Measurements from ENCODE around the gene ZFPM1.

ZFPM1 gene

DNA sequence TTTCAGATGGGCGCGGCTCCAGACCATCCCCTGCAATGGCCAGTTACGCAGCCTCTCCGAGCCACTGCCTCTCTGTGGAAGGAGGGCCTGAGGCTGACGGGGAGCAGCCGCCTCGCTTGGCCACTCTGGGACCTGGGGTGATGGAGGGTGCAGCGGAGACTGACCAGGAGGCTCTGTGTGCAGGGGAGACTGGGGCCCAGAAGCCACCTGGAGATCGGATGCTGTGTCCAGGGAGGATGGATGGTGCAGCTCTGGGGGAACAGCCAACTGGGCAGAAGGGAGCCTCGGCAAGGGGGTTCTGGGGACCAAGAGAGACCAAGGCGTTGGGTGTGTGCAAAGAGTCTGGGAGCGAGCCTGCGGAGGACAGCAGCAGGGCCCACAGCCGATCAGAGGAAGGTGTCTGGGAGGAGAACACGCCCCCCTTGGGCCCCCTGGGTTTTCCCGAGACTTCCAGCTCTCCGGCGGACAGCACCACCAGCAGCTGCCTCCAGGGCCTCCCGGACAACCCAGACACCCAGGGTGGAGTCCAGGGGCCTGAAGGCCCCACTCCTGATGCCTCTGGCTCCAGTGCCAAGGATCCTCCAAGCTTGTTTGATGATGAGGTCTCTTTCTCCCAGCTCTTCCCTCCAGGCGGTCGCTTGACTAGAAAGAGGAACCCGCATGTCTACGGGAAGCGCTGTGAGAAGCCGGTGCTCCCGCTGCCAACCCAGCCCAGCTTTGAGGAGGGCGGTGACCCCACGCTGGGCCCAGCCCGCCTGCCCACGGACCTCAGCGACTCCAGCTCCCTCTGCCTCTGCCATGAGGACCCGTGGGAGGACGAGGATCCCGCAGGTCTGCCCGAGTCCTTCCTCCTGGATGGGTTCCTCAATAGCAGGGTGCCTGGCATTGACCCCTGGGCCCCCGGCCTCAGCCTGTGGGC lies 17.4 kb upstream of the ZFPM1 start:
- Histone ChIP-seq H3K79me2 (ENCODE audit: control insufficient read depth, insufficient read depth, low read length, unreplicated experiment) (no peaks in the 10 kb centered on the region), H3K4me1 (ENCODE audit: control insufficient read depth, insufficient read depth, low read length, unreplicated experiment) (no peaks in the 10 kb centered on the region), H3K27me3 (ENCODE audit: insufficient read depth, low read length) (no peaks in the 10 kb centered on the region), H3K4me3 (ENCODE audit: low read depth, low read length) (no peak overlapping the region), H3K27ac (ENCODE audit: low read depth, low read length) (no peak overlapping the region), H2AFZ (ENCODE audit: low read length, unreplicated experiment) (no peak overlapping the region), H3K36me3 (ENCODE audit: insufficient read depth, low read length) (no peaks in the 10 kb centered on the region)

DNA sequence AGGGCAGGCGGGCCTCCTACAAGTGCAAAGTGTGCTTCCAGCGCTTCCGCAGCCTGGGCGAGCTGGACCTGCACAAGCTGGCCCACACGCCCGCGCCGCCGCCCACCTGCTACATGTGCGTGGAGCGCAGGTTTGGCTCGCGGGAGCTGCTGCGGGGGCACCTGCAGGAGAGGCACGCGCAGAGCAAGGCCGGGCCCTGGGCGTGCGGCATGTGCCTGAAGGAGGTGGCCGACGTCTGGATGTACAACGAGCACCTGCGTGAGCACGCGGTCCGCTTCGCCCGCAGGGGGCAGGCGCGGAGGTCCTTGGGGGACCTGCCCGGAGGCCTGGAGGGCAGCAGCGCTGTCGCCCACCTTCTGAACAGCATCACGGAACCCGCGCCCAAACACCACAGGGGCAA lies 16.3 kb upstream of the ZFPM1 start:
- Histone ChIP-seq H3K4me3 (ENCODE audit: low read depth, low read length) (no peak overlapping the region), H3K27me3 (ENCODE audit: insufficient read depth, low read length) (no peaks in the 10 kb centered on the region), H3K36me3 (ENCODE audit: insufficient read depth, low read length) (no peaks in the 10 kb centered on the region), H2AFZ (ENCODE audit: low read length, unreplicated experiment) (no peak overlapping the region), H3K4me1 (ENCODE audit: control insufficient read depth, insufficient read depth, low read length, unreplicated experiment) (no peaks in the 10 kb centered on the region), H3K79me2 (ENCODE audit: control insufficient read depth, insufficient read depth, low read length, unreplicated experiment) (no peaks in the 10 kb centered on the region), H3K27ac (ENCODE audit: low read depth, low read length) (no peak overlapping the region)

DNA sequence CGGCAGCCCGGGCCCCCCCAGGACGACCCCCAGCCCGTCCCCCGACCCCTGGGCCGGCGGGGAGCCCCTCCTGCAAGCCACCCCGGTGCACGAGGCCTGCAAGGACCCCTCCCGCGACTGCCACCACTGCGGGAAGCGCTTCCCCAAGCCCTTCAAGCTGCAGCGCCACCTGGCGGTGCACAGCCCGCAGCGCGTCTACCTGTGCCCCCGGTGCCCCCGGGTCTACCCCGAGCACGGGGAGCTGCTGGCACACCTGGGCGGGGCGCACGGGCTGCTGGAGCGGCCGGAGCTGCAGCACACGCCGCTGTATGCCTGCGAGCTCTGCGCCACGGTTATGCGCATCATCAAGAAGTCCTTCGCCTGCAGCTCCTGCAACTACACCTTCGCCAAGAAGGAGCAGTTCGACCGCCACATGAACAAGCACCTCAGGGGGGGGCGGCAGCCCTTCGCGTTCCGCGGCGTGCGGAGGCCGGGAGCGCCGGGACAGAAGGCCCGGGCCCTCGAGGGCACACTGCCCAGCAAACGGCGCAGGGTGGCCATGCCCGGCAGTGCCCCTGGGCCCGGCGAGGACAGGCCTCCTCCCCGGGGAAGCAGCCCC lies 15.6 kb upstream of the ZFPM1 start:
- Histone ChIP-seq H3K79me2 (ENCODE audit: control insufficient read depth, insufficient read depth, low read length, unreplicated experiment) (no peaks in the 10 kb centered on the region), H3K27me3 (ENCODE audit: insufficient read depth, low read length) (no peaks in the 10 kb centered on the region), H3K36me3 (ENCODE audit: insufficient read depth, low read length) (no peaks in the 10 kb centered on the region), H3K4me3 (ENCODE audit: low read depth, low read length) (no peak overlapping the region), H3K4me1 (ENCODE audit: control insufficient read depth, insufficient read depth, low read length, unreplicated experiment) (no peaks in the 10 kb centered on the region), H2AFZ (ENCODE audit: low read length, unreplicated experiment) (no peak overlapping the region), H3K27ac (ENCODE audit: low read depth, low read length) (no peak overlapping the region)

DNA sequence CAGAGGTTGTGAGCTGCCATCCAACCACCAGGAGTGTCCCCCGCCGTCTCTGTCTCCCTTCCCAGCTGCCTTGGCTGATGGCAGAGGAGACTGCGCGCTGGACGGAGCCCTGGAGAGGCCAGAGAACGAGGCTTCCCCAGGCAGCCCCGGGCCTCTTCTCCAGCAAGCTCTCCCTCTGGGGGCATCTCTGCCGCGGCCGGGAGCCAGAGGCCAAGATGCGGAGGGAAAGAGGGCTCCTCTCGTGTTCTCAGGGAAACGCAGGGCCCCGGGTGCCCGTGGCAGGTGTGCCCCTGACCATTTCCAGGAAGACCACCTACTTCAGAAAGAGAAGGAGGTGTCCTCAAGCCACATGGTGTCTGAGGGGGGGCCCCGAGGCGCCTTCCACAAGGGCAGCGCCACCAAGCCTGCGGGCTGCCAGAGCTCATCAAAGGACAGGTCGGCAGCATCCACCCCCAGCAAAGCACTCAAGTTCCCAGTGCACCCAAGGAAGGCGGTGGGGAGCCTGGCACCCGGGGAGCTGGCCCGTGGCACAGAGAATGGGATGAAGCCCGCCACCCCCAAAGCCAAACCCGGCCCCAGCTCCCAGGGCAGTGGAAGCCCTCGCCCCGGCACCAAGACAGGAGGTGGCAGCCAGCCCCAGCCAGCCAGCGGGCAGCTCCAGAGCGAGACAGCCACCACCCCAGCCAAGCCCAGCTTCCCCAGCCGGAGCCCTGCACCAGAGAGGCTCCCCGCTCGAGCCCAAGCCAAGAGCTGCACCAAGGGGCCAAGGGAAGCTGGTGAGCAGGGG lies 14.8 kb upstream of the ZFPM1 start:
- no peak overlapping the region for H3K27ac ChIP-seq (ENCODE audit: low read depth, low read length)
- H3K4me3 ChIP-seq (ENCODE audit: low read depth, low read length) = no peak overlapping the region
- no peaks in the 10 kb centered on the region for H3K79me2 ChIP-seq (ENCODE audit: control insufficient read depth, insufficient read depth, low read length, unreplicated experiment)
- H3K27me3 ChIP-seq (ENCODE audit: insufficient read depth, low read length) = no peaks in the 10 kb centered on the region
- H2AFZ ChIP-seq (ENCODE audit: low read length, unreplicated experiment) = no peak overlapping the region
- H3K36me3 ChIP-seq (ENCODE audit: insufficient read depth, low read length) = no peaks in the 10 kb centered on the region
- H3K4me1 ChIP-seq (ENCODE audit: control insufficient read depth, insufficient read depth, low read length, unreplicated experiment) = no peaks in the 10 kb centered on the region

DNA sequence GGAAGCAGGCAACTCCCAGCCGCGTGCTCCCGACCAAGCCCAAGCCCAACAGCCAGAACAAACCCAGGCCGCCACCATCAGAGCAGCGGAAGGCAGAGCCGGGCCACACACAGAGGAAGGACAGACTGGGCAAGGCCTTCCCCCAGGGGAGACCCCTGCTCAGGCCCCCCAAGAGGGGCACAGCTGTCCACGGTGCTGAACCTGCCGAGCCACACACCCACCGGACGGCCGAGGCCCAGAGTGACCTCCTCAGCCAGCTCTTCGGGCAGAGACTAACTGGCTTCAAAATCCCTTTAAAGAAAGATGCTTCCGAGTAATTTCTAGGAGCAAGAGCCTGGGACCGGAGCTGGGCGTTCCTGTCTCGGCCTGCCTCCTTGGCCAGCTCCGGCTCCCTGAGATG lies 14.1 kb upstream of the ZFPM1 start:
- H3K79me2 ChIP-seq (ENCODE audit: control insufficient read depth, insufficient read depth, low read length, unreplicated experiment) = no peaks in the 10 kb centered on the region
- no peak overlapping the region for H3K4me3 ChIP-seq (ENCODE audit: low read depth, low read length)
- H2AFZ ChIP-seq (ENCODE audit: low read length, unreplicated experiment) = no peak overlapping the region
- H3K27ac ChIP-seq (ENCODE audit: low read depth, low read length) = no peak overlapping the region
- no peaks in the 10 kb centered on the region for H3K36me3 ChIP-seq (ENCODE audit: insufficient read depth, low read length)
- H3K4me1 ChIP-seq (ENCODE audit: control insufficient read depth, insufficient read depth, low read length, unreplicated experiment) = no peaks in the 10 kb centered on the region
- no peaks in the 10 kb centered on the region for H3K27me3 ChIP-seq (ENCODE audit: insufficient read depth, low read length)

DNA sequence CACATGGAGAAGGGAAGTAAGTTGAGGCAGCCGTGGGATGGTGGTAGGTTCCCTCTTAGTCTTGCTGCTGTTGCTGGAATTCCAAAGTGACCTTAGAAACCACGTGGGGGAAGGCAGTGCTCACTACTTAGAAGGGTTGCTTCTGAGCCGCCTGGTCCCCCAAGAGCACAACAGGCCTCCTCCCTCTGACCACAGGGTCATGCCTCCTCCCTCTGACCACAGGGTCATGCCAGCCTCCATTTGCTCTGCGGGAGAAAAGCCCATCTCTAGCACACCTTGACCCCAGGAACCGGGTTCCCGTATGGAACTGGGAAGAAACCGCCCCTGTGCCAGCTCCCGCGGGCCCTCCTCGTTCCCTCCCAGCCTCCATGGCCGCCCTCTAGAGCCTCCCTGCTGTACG lies 13.4 kb upstream of the ZFPM1 start:
- Histone ChIP-seq H3K4me3 (ENCODE audit: low read depth, low read length) (no peak overlapping the region), H3K79me2 (ENCODE audit: control insufficient read depth, insufficient read depth, low read length, unreplicated experiment) (no peaks in the 10 kb centered on the region), H3K36me3 (ENCODE audit: insufficient read depth, low read length) (no peaks in the 10 kb centered on the region), H3K27me3 (ENCODE audit: insufficient read depth, low read length) (no peaks in the 10 kb centered on the region), H2AFZ (ENCODE audit: low read length, unreplicated experiment) (no peak overlapping the region), H3K27ac (ENCODE audit: low read depth, low read length) (no peak overlapping the region), H3K4me1 (ENCODE audit: control insufficient read depth, insufficient read depth, low read length, unreplicated experiment) (no peaks in the 10 kb centered on the region)

DNA sequence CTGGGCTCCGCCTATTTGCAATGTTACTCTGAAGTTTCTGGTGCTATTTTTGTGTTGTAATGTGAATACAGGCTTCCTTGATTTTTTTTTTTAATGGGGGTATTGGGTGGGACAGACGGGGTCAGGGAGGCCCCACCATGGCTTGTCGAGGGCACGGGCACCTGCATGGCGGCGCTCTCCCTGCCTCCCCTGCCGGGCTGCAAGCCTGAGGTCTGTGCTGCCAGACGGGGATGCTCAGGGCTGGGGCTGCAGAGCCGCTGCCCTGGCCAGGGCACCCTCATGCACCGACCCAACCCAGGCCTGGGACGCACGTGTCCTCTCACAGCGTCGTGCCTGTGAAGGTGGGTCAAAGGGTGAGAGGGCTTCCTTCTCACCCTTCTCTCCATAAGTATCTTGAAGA lies 13.0 kb upstream of the ZFPM1 start:
- Histone ChIP-seq H3K4me1 (ENCODE audit: control insufficient read depth, insufficient read depth, low read length, unreplicated experiment) (no peaks in the 10 kb centered on the region), H3K79me2 (ENCODE audit: control insufficient read depth, insufficient read depth, low read length, unreplicated experiment) (no peaks in the 10 kb centered on the region), H3K27me3 (ENCODE audit: insufficient read depth, low read length) (no peaks in the 10 kb centered on the region), H3K27ac (ENCODE audit: low read depth, low read length) (no peak overlapping the region), H3K36me3 (ENCODE audit: insufficient read depth, low read length) (no peaks in the 10 kb centered on the region), H2AFZ (ENCODE audit: low read length, unreplicated experiment) (no peak overlapping the region), H3K4me3 (ENCODE audit: low read depth, low read length) (no peak overlapping the region)

DNA sequence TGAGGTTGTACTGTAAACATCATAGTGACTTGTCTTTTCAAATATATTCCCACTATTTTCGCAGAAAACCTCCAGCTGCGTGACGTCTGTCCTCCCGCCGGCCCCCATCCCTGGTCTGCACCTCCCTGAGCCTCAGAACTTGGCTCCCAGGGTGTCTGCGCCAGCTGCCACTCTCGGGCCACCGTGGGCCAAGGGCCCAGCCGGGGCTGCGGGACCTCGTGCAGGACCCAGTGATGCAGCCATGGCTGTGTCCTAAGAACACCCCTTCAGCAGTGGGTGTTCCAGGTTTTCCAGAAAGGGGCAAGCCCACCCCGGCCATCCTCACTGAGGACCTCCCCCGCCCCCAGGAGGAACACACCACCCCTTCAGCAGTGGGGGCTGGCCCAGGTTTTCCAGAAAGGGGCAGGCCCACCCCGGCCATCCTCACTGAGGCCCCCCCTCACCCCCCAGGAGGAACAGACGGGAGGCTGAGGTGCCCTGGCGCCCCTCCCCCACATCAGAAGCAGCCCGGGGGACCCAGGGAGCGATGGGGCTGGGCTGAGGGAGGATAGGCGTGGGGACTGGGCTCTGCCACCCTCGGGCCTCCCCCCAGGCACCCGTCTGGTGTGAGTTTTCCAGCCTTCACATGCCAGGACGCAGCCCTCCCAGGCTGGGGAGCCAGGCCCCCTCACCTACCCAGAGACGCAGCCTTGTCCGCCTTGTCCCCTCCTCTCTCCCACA lies 12.2 kb upstream of the ZFPM1 start:
- Histone ChIP-seq H2AFZ (ENCODE audit: low read length, unreplicated experiment) (no peak overlapping the region), H3K36me3 (ENCODE audit: insufficient read depth, low read length) (no peaks in the 10 kb centered on the region), H3K27ac (ENCODE audit: low read depth, low read length) (no peak overlapping the region), H3K4me1 (ENCODE audit: control insufficient read depth, insufficient read depth, low read length, unreplicated experiment) (no peaks in the 10 kb centered on the region), H3K4me3 (ENCODE audit: low read depth, low read length) (no peak overlapping the region), H3K79me2 (ENCODE audit: control insufficient read depth, insufficient read depth, low read length, unreplicated experiment) (no peaks in the 10 kb centered on the region), H3K27me3 (ENCODE audit: insufficient read depth, low read length) (no peaks in the 10 kb centered on the region)

DNA sequence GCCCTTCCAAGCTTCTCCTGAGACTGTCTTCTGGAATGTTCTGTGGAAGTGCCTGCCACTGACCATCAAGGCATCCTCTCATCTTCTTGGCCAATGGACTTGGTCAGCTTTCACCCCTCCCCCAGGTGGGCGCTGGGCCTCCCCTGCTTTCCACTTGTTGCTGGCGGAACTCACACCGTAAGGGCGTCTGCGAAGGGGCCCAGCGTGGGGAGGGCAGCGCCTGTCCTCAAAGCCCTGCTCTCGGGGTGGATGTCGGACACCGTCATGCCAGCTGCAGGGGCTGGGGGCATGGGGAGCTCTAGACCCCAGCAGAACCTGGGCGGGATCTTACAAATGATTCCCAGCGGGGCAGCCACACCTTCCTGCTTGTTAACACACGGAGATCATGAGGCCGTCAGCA lies 11.6 kb upstream of the ZFPM1 start:
- no peak overlapping the region for H3K4me3 ChIP-seq (ENCODE audit: low read depth, low read length)
- H3K27ac ChIP-seq (ENCODE audit: low read depth, low read length) = no peak overlapping the region
- no peak overlapping the region for H2AFZ ChIP-seq (ENCODE audit: low read length, unreplicated experiment)
- no peaks in the 10 kb centered on the region for H3K27me3 ChIP-seq (ENCODE audit: insufficient read depth, low read length)
- H3K4me1 ChIP-seq (ENCODE audit: control insufficient read depth, insufficient read depth, low read length, unreplicated experiment) = no peaks in the 10 kb centered on the region
- no peaks in the 10 kb centered on the region for H3K79me2 ChIP-seq (ENCODE audit: control insufficient read depth, insufficient read depth, low read length, unreplicated experiment)
- no peaks in the 10 kb centered on the region for H3K36me3 ChIP-seq (ENCODE audit: insufficient read depth, low read length)

DNA sequence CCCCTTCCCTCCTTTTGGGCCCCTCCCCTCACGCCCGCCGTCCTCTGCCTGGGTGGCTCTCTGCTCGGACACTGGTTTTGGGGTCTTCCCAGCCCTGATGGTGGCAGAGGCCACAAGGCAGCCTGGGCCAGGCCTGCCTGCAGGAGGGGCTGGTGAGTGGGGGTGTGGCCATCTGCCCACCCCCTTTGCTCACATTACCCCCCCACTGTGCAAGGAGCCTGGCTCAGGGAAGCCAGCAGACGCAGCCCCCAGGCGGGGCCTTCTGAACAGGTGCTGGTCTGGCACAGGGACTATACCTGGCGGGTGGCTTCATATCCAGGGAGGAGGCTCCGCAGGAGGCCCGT lies 10.7 kb upstream of the ZFPM1 start:
- H3K27me3 ChIP-seq (ENCODE audit: insufficient read depth, low read length) = no peaks in the 10 kb centered on the region

More for the DNA sequence above, 10.7 kb upstream of the ZFPM1 start:
- H3K27ac ChIP-seq (ENCODE audit: low read depth, low read length) = no peak overlapping the region
- H3K36me3 ChIP-seq (ENCODE audit: insufficient read depth, low read length) = no peaks in the 10 kb centered on the region
- H3K4me1 ChIP-seq (ENCODE audit: control insufficient read depth, insufficient read depth, low read length, unreplicated experiment) = no peaks in the 10 kb centered on the region
- no peak overlapping the region for H2AFZ ChIP-seq (ENCODE audit: low read length, unreplicated experiment)
- no peak overlapping the region for H3K4me3 ChIP-seq (ENCODE audit: low read depth, low read length)
- H3K79me2 ChIP-seq (ENCODE audit: control insufficient read depth, insufficient read depth, low read length, unreplicated experiment) = no peaks in the 10 kb centered on the region
